H9 (cell line): Measurements from ENCODE around the gene ACSM4. TPM values are rescaled to one million over a fixed set of nuclear protein-coding genes. Genes with fewer than 3 reads are reported as not detected.
A peak's percentile ranks its signal among the peaks of the same experiment; 100 is the strongest.

ENCODE experiments used
- DNase-seq: peaks from one replicate; pipeline ENCODE4 v3.0.0-alpha.2; 2017
- H2AFZ ChIP-seq: one replicate; pipeline ENCODE4 v1.6.1; 2013; ENCODE audit warnings: mild to moderate bottlenecking, low read length, control low read depth, moderate library complexity
- H2AK5ac ChIP-seq: 2 replicates; pipeline ENCODE4 v1.6.1; 2013; ENCODE audit warnings: low read length, control low read depth, mixed read lengths; ENCODE audit not compliant: insufficient read length
- H2BK120ac ChIP-seq: one replicate; pipeline ENCODE4 v1.6.1; 2013; ENCODE audit warnings: low read depth, mild to moderate bottlenecking, low read length, control low read depth, inconsistent platforms; ENCODE audit not compliant: poor library complexity, severe bottlenecking
- H2BK12ac ChIP-seq: 2 replicates; pipeline ENCODE4 v1.6.1; 2013; ENCODE audit warnings: low read length, control low read depth, mixed read lengths, low read depth; ENCODE audit not compliant: insufficient read length
- H2BK15ac ChIP-seq: 2 replicates; pipeline ENCODE4 v1.6.1; 2013; ENCODE audit warnings: low read depth, low read length, control low read depth
- H2BK20ac ChIP-seq: one replicate; pipeline ENCODE4 v1.6.1; 2013; ENCODE audit warnings: low read depth, mild to moderate bottlenecking, low read length, control low read depth, inconsistent platforms; ENCODE audit not compliant: poor library complexity, severe bottlenecking
- H2BK5ac ChIP-seq: 2 replicates; pipeline ENCODE4 v1.6.1; 2013; ENCODE audit warnings: low read length, control low read depth, mixed read lengths; ENCODE audit not compliant: insufficient read length
- H3K14ac ChIP-seq: 2 replicates; pipeline ENCODE4 v1.6.1; 2013; ENCODE audit warnings: low read length, control low read depth; ENCODE audit not compliant: insufficient read depth
- H3K18ac ChIP-seq: 2 replicates; pipeline ENCODE4 v1.6.1; 2013; ENCODE audit warnings: low read depth, mild to moderate bottlenecking, mixed read lengths, low read length, control low read depth; ENCODE audit not compliant: insufficient read length
- H3K23ac ChIP-seq: 2 replicates; pipeline ENCODE4 v1.6.1; 2013; ENCODE audit warnings: low read length, control low read depth, mixed read lengths, low read depth; ENCODE audit not compliant: insufficient read length
- H3K23me2 ChIP-seq: 2 replicates; pipeline ENCODE4 v1.6.1; 2013; ENCODE audit warnings: low read depth, mild to moderate bottlenecking, mixed read lengths, low read length, control low read depth; ENCODE audit not compliant: insufficient read length, poor library complexity, severe bottlenecking
- H3K27ac ChIP-seq: 2 replicates; pipeline ENCODE4 v1.5.1; 2013; ENCODE audit warnings: low read length, control low read depth, mixed read lengths, low read depth; ENCODE audit not compliant: insufficient read length
- H3K27me3 ChIP-seq: 2 replicates; pipeline ENCODE4 v1.6.1; 2013; ENCODE audit warnings: low read length, control low read depth, inconsistent platforms; ENCODE audit not compliant: insufficient read depth
- H3K4ac ChIP-seq: 2 replicates; pipeline ENCODE4 v1.6.1; 2013; ENCODE audit warnings: low read depth, mild to moderate bottlenecking, control low read depth, inconsistent platforms, low read length, moderate library complexity
- H3K4me1 ChIP-seq: 2 replicates; pipeline ENCODE4 v1.6.1; 2013; ENCODE audit warnings: low read length, control low read depth, inconsistent platforms; ENCODE audit not compliant: insufficient read depth
- H3K4me2 ChIP-seq: 2 replicates; pipeline ENCODE4 v1.6.1; 2013; ENCODE audit warnings: low read length, control low read depth, mixed read lengths; ENCODE audit not compliant: insufficient read length, insufficient read depth
- H3K56ac ChIP-seq: 2 replicates; pipeline ENCODE4 v1.6.1; 2013; ENCODE audit warnings: low read depth, mild to moderate bottlenecking, mixed read lengths, low read length, control low read depth; ENCODE audit not compliant: insufficient read length
- H3K79me1 ChIP-seq: 2 replicates; pipeline ENCODE4 v1.6.1; 2013; ENCODE audit warnings: low read depth, mild to moderate bottlenecking, moderate library complexity, low read length, control low read depth, inconsistent platforms; ENCODE audit not compliant: insufficient read depth, poor library complexity, severe bottlenecking
- H3K79me2 ChIP-seq: 2 replicates; pipeline ENCODE4 v1.6.1; 2013; ENCODE audit warnings: low read length, control low read depth, inconsistent platforms; ENCODE audit not compliant: insufficient read depth
- H3K9ac ChIP-seq: 2 replicates; pipeline ENCODE4 v1.6.1; 2013; ENCODE audit warnings: low read length, control low read depth, mixed read lengths; ENCODE audit not compliant: insufficient read length; ENCODE audit errors: extremely low read depth
- H3K9me3 ChIP-seq: one replicate; pipeline ENCODE4 v1.6.1; 2013; ENCODE audit warnings: low read depth, low read length, inconsistent platforms; ENCODE audit not compliant: control insufficient read depth
- H3T11ph ChIP-seq: one replicate; pipeline ENCODE4 v1.6.1; 2013; ENCODE audit warnings: mild to moderate bottlenecking, low read length, control low read depth, inconsistent platforms
- H4K20me1 ChIP-seq: one replicate; pipeline ENCODE4 v1.6.1; 2013; ENCODE audit not compliant: control insufficient read depth, insufficient read length, insufficient read depth
- H4K5ac ChIP-seq: 2 replicates; pipeline ENCODE4 v1.6.1; 2013; ENCODE audit warnings: low read depth, mild to moderate bottlenecking, mixed read lengths, low read length, control low read depth; ENCODE audit not compliant: insufficient read length
- H4K8ac ChIP-seq: replicated peaks from 2 replicates; pipeline ENCODE4 v1.6.1; 2013; ENCODE audit warnings: low read length, control low read depth, mixed read lengths, low read depth; ENCODE audit not compliant: insufficient read length
- H4K91ac ChIP-seq: 2 replicates; pipeline ENCODE4 v1.6.1; 2013; ENCODE audit warnings: low read depth, mild to moderate bottlenecking, moderate library complexity, mixed read lengths, low read length, control low read depth; ENCODE audit not compliant: insufficient read length
- H3K27ac Mint-ChIP-seq, 3 experiments: 2 replicates in 2 of 3; 3 replicates in 1 of 3; pipeline ENCODE4 v1.8.0; 2020 to 2021; ENCODE audit warnings: mixed read lengths in 3 of 3, mild to moderate bottlenecking in 1 of 3, moderate library complexity in 1 of 3
- H3K27me3 Mint-ChIP-seq: 2 replicates; pipeline ENCODE4 v1.8.0; 2021; ENCODE audit warnings: low read depth, mild to moderate bottlenecking, moderate library complexity, mixed read lengths
- H3K36me3 Mint-ChIP-seq, 3 experiments: 2 replicates in 2 of 3; 3 replicates in 1 of 3; pipeline ENCODE4 v1.8.0; 2020 to 2021; ENCODE audit warnings: low read depth in 3 of 3, mixed read lengths in 3 of 3; ENCODE audit not compliant: insufficient read depth in 1 of 3
- H3K4me1 Mint-ChIP-seq, 2 experiments: 2 replicates each; pipeline ENCODE4 v1.8.0; 2020; ENCODE audit warnings: mixed read lengths in 2 of 2
- H3K4me3 Mint-ChIP-seq, 2 experiments: 2 replicates in 1 of 2; 3 replicates in 1 of 2; pipeline ENCODE4 v1.8.0; 2020 to 2021; ENCODE audit warnings: mild to moderate bottlenecking in 2 of 2, mixed read lengths in 2 of 2, moderate library complexity in 1 of 2
- H3K9me3 Mint-ChIP-seq, 2 experiments: 2 replicates in 1 of 2; 3 replicates in 1 of 2; pipeline ENCODE4 v1.8.0; 2020; ENCODE audit warnings: mild to moderate bottlenecking in 2 of 2, mixed read lengths in 2 of 2, moderate library complexity in 1 of 2
- CTCF ChIP-seq: fragments of 200-600 bp; sonication (generic); conservative IDR thresholded peaks from 3 replicates; pipeline ENCODE4 v1.8.0; 2021; ENCODE audit warnings: antibody characterized with exemption, mild to moderate bottlenecking
- WGBS: extraction: QIAGEN DNeasy Blood & Tissue Kit; methylation state at CpG from one replicate; pipeline ENCODE4 v1.1.7; 2013; ENCODE audit warnings: missing lambda C conversion rate, low lambda C conversion rate, mixed read lengths; ENCODE audit not compliant: insufficient read length; ENCODE audit errors: extremely low coverage; 5-methylcytosine and 5-hydroxymethylcytosine counted together
- total RNA-seq: library from RNA; stranded (reverse); gene quantifications from 2 replicates; pipeline ENCODE4 v1.2.1, GENCODE V29; 2021

ACSM4 gene
- total RNA-seq, 1 experiment from 2014 or later: not detected

GRCh38 chr12:7297865-7298264 lies 6.0 kb upstream of the ACSM4 start:
- H3K9ac ChIP-seq: no peak overlapping the region
- Mint-ChIP-seq H3K36me3 (no peaks in the 10 kb centered on the region; a peak in 1 of 7 replicates), H3K9me3 (no peaks in the 10 kb centered on the region), H3K4me1 (peaks cover 60 to 69% of the 10 kb centered on the region in 2 experiments), H3K4me3 (no peak overlapping the region), H3K27me3 (no peaks in the 10 kb centered on the region), H3K27ac (peak overlapping the region in 2 of 3 experiments; percentile 49 to 98; a peak in 3 of 7 replicates)
- H2BK120ac ChIP-seq: no peak overlapping the region
- H2AFZ ChIP-seq: no peak overlapping the region
- H2BK5ac ChIP-seq: no peak overlapping the region
- no peak overlapping the region for H2BK15ac ChIP-seq
- H3K79me1 ChIP-seq: no peaks in the 10 kb centered on the region
- no peak overlapping the region for H3K14ac ChIP-seq
- no peak for TF ChIP-seq CTCF
- H3K23ac ChIP-seq: no peak overlapping the region
- no peaks in the 10 kb centered on the region for H3K23me2 ChIP-seq
- no peak overlapping the region for H2BK12ac ChIP-seq
- H3K27ac ChIP-seq: no peak overlapping the region
- H4K20me1 ChIP-seq: no peaks in the 10 kb centered on the region
- no peaks in the 10 kb centered on the region for H3K79me2 ChIP-seq
- no peak overlapping the region for H3K4ac ChIP-seq
- H3K56ac ChIP-seq: no peak overlapping the region
- H3K9me3 ChIP-seq: no peaks in the 10 kb centered on the region
- H4K8ac ChIP-seq: no peak overlapping the region
- H4K5ac ChIP-seq: no peak overlapping the region
- H3T11ph ChIP-seq: no peak overlapping the region
- H4K91ac ChIP-seq: no peak overlapping the region
- H3K4me1 ChIP-seq: peaks cover 3% of the 10 kb centered on the region; the same call in 1 of the 2 replicates
- no peak overlapping the region for H3K4me2 ChIP-seq
- DNase-seq: no peak
- H2BK20ac ChIP-seq: no peak overlapping the region
- H3K18ac ChIP-seq: no peak overlapping the region
- WGBS: no CpG with 5 or more reads among the region's 2 CpGs
- no peak overlapping the region for H2AK5ac ChIP-seq
- no peaks in the 10 kb centered on the region for H3K27me3 ChIP-seq
